Osteoblast (primary cell): Measurements from ENCODE around the gene ASMT. TPM values are rescaled to one million over a fixed set of nuclear protein-coding genes. Genes with fewer than 3 reads are reported as not detected.
"Not testable (repeated sequence)": the region's sequence is repeated elsewhere in the genome, so short reads cannot be mapped to it uniquely, and the experiment has no call there.

Experiments
- DNase-seq: peaks from one replicate; pipeline ENCODE4 v3.0.0; 2011; ENCODE audit warnings: low spot score, mixed read lengths; ENCODE audit not compliant: insufficient read length; ENCODE audit errors: missing footprints
- H2AFZ ChIP-seq: 2 replicates; pipeline ENCODE4 v1.6.0; 2011; ENCODE audit warnings: mild to moderate bottlenecking, low read length
- H3K27ac ChIP-seq: 2 replicates; pipeline ENCODE4 v1.5.1; 2011; ENCODE audit warnings: mild to moderate bottlenecking, low read depth, low read length, moderate library complexity
- H3K27me3 ChIP-seq: 2 replicates; pipeline ENCODE4 v1.6.0; 2012; ENCODE audit warnings: mild to moderate bottlenecking, control low read depth, inconsistent platforms, low read length, moderate library complexity; ENCODE audit not compliant: insufficient read depth
- H3K36me3 ChIP-seq: 2 replicates; pipeline ENCODE4 v1.5.1; 2011; ENCODE audit warnings: mild to moderate bottlenecking, low read length, control low read depth, moderate library complexity; ENCODE audit not compliant: insufficient read depth
- H3K4me1 ChIP-seq: 2 replicates; pipeline ENCODE4 v1.5.1; 2011; ENCODE audit warnings: mild to moderate bottlenecking, low read length, control low read depth, moderate library complexity; ENCODE audit not compliant: insufficient read depth
- H3K4me2 ChIP-seq: 2 replicates; pipeline ENCODE4 v1.6.0; 2011; ENCODE audit warnings: mild to moderate bottlenecking, low read length; ENCODE audit not compliant: insufficient read depth
- H3K4me3 ChIP-seq: fragments of 200-600 bp; sonication (generic); 3 replicates; pipeline ENCODE4 v1.5.1; 2012; ENCODE audit warnings: mild to moderate bottlenecking, low read length, inconsistent platforms; ENCODE audit not compliant: insufficient read depth
- H3K79me2 ChIP-seq: 2 replicates; pipeline ENCODE4 v1.6.0; 2012; ENCODE audit warnings: mild to moderate bottlenecking, low read length, control low read depth, inconsistent platforms; ENCODE audit not compliant: insufficient read depth
- H3K9me3 ChIP-seq: 2 replicates; pipeline ENCODE4 v1.5.1; 2011; ENCODE audit warnings: low read depth, low read length, control low read depth
- H4K20me1 ChIP-seq: 2 replicates; pipeline ENCODE4 v1.6.0; 2012; ENCODE audit warnings: mild to moderate bottlenecking, low read length, control low read depth; ENCODE audit not compliant: insufficient read depth
- CTCF ChIP-seq: IDR thresholded peaks from 2 replicates; pipeline ENCODE4 v1.5.1; 2011; ENCODE audit warnings: mild to moderate bottlenecking, low read depth, low read length, moderate library complexity; ENCODE audit errors: extremely low read depth
- total RNA-seq: library from RNA; depleted of rRNA; stranded (reverse); fragments of >200 nt; gene quantifications from 2 replicates; pipeline ENCODE4 v1.2.3, GENCODE V29; 2012

ASMT gene
- total RNA-seq, 1 donor: 0.36 TPM

GRCh38 chrX:1629244-1629643 lies 14.4 kb downstream of the ASMT start:
- H3K36me3 ChIP-seq: no peaks in the 10 kb centered on the region
- no peak for DNase-seq
- no peaks in the 10 kb centered on the region for H3K9me3 ChIP-seq
- no peaks in the 10 kb centered on the region for H3K27me3 ChIP-seq
- no peak overlapping the region for H2AFZ ChIP-seq
- no peaks in the 10 kb centered on the region for H3K4me1 ChIP-seq
- H3K4me3 ChIP-seq: no peak overlapping the region
- no peaks in the 10 kb centered on the region for H3K79me2 ChIP-seq
- H4K20me1 ChIP-seq: no peaks in the 10 kb centered on the region
- no peak overlapping the region for H3K27ac ChIP-seq
- no peak overlapping the region for H3K4me2 ChIP-seq
- TF ChIP-seq CTCF: no peak

- no peaks in the 10 kb centered on the region for H3K79me2 ChIP-seq
- H4K20me1 ChIP-seq: no peaks in the 10 kb centered on the region
- H3K4me1 ChIP-seq: no peaks in the 10 kb centered on the region
- no peaks in the 10 kb centered on the region for H3K36me3 ChIP-seq
- TF ChIP-seq CTCF: no peak
- H3K27me3 ChIP-seq: no peaks in the 10 kb centered on the region
- no peak overlapping the region for H3K4me3 ChIP-seq
- H3K27ac ChIP-seq: no peak overlapping the region
- H2AFZ ChIP-seq: no peak overlapping the region
- no peak overlapping the region for H3K4me2 ChIP-seq
- no peak for DNase-seq
- peaks cover 3% of the 10 kb centered on the region for H3K9me3 ChIP-seq
These were observed 31.1 kb downstream of the ASMT start for GRCh38 chrX:1646009-1646408.

GRCh38 chrX:1649621-1650020 lies 34.8 kb downstream of the ASMT start:
- no peaks in the 10 kb centered on the region for H4K20me1 ChIP-seq
- no peaks in the 10 kb centered on the region for H3K79me2 ChIP-seq
- H3K27ac ChIP-seq: no peak overlapping the region
- no peaks in the 10 kb centered on the region for H3K4me1 ChIP-seq
- H3K4me2 ChIP-seq: peak overlapping the region; percentile 72
- DNase-seq: peak; percentile 26
- peak overlapping the region; percentile 77 for H2AFZ ChIP-seq
- H3K36me3 ChIP-seq: no peaks in the 10 kb centered on the region
- H3K4me3 ChIP-seq: peak overlapping the region; percentile 60
- no peak for TF ChIP-seq CTCF
- no peaks in the 10 kb centered on the region for H3K27me3 ChIP-seq
- H3K9me3 ChIP-seq: peaks cover 3% of the 10 kb centered on the region

- not testable (repeated sequence) for H3K79me2 ChIP-seq, H4K20me1 ChIP-seq, H3K36me3 ChIP-seq, H3K4me2 ChIP-seq, H2AFZ ChIP-seq, H3K4me1 ChIP-seq, H3K4me3 ChIP-seq, H3K9me3 ChIP-seq, H3K27me3 ChIP-seq, H3K27ac ChIP-seq
- peak; percentile 83 for TF ChIP-seq CTCF
- DNase-seq: peak; percentile 86
These were observed 37.4 kb downstream of the ASMT start for GRCh38 chrX:1652011-1652811.
